ENCODE results near the gene RTL1.

- no peak for TF ChIP-seq POLR2AphosphoS5 (IDR thresholded peaks at IDR 0.05)
- no peak for TF ChIP-seq CTCF (IDR thresholded peaks at IDR 0.05)
These were observed 44.7 kb downstream of the RTL1 start for GRCh38 chr14:100858838-100859220.

All from breast epithelium (tissue), 3 donors.